ENCODE results near the gene CLUH. TPM values are rescaled to one million over a fixed set of nuclear protein-coding genes. Genes with fewer than 3 reads are reported as not detected.

Gene CLUH
- polyA plus RNA-seq, 2 donors: 65.2 to 85.5 TPM

GRCh38 chr17:2745317-2746037, 33.9 kb upstream of the CLUH start:
- Histone ChIP-seq H3K27ac (ENCODE audit: low read depth in 2 of 2, low read length in 1 of 2) (no peak overlapping the region), H3K27me3 (ENCODE audit: control insufficient read depth in 1 of 2, insufficient read depth in 2 of 2, low read length in 2 of 2) (peaks cover 0 to 15% of the 10 kb centered on the region in 2 donors), H3K36me3 (ENCODE audit: control insufficient read depth in 2 of 2, insufficient read depth in 2 of 2, low read length in 1 of 2) (no peaks in the 10 kb centered on the region), H3K4me1 (ENCODE audit: control insufficient read depth in 2 of 2, insufficient read depth in 2 of 2, low read length in 1 of 2) (peaks cover 0 to 4% of the 10 kb centered on the region in 2 donors), H3K4me3 (ENCODE audit: low read depth in 1 of 2, low read length in 2 of 2) (no peak overlapping the region), H3K9me3 (ENCODE audit: control insufficient read depth in 2 of 2, insufficient read depth in 1 of 2, low read depth in 1 of 2, low read length in 1 of 2) (peaks cover 0 to 5% of the 10 kb centered on the region in 2 donors)
- WGBS, 2 donors: 20 to 23% methylated on average over 11 of the region's 11 CpGs

- Histone ChIP-seq H3K4me1 (ENCODE audit: control insufficient read depth in 2 of 2, insufficient read depth in 2 of 2, low read length in 1 of 2) (no peaks in the 10 kb centered on the region), H3K9me3 (ENCODE audit: control insufficient read depth in 2 of 2, insufficient read depth in 1 of 2, low read depth in 1 of 2, low read length in 1 of 2) (no peaks in the 10 kb centered on the region), H3K36me3 (ENCODE audit: control insufficient read depth in 2 of 2, insufficient read depth in 2 of 2, low read length in 1 of 2) (no peaks in the 10 kb centered on the region), H3K27ac (ENCODE audit: low read depth in 2 of 2, low read length in 1 of 2) (no peak overlapping the region), H3K27me3 (ENCODE audit: control insufficient read depth in 1 of 2, insufficient read depth in 2 of 2, low read length in 2 of 2) (peaks cover 0 to 2% of the 10 kb centered on the region in 2 donors), H3K4me3 (ENCODE audit: low read depth in 1 of 2, low read length in 2 of 2) (no peak overlapping the region)
- WGBS, 2 donors: 85 to 89% methylated on average over 15 of the region's 15 CpGs
Measured at GRCh38 chr17:2737693-2738092, 26.1 kb upstream of the CLUH start.

- Histone ChIP-seq H3K27ac (ENCODE audit: low read depth in 2 of 2, low read length in 1 of 2) (no peak overlapping the region), H3K4me3 (ENCODE audit: low read depth in 1 of 2, low read length in 2 of 2) (no peak overlapping the region), H3K36me3 (ENCODE audit: control insufficient read depth in 2 of 2, insufficient read depth in 2 of 2, low read length in 1 of 2) (no peaks in the 10 kb centered on the region), H3K27me3 (ENCODE audit: control insufficient read depth in 1 of 2, insufficient read depth in 2 of 2, low read length in 2 of 2) (no peaks in the 10 kb centered on the region), H3K9me3 (ENCODE audit: control insufficient read depth in 2 of 2, insufficient read depth in 1 of 2, low read depth in 1 of 2, low read length in 1 of 2) (no peaks in the 10 kb centered on the region), H3K4me1 (ENCODE audit: control insufficient read depth in 2 of 2, insufficient read depth in 2 of 2, low read length in 1 of 2) (no peaks in the 10 kb centered on the region)
- 54 to 70% methylated on average over 3 of the region's 3 CpGs for WGBS, 2 donors
Measured at GRCh38 chr17:2736956-2737355, 25.4 kb upstream of the CLUH start.

GRCh38 chr17:2735896-2736295, 24.3 kb upstream of the CLUH start:
- Histone ChIP-seq H3K4me1 (ENCODE audit: control insufficient read depth in 2 of 2, insufficient read depth in 2 of 2, low read length in 1 of 2) (no peaks in the 10 kb centered on the region), H3K9me3 (ENCODE audit: control insufficient read depth in 2 of 2, insufficient read depth in 1 of 2, low read depth in 1 of 2, low read length in 1 of 2) (no peaks in the 10 kb centered on the region)
- 61 to 76% methylated on average over 5 of the region's 5 CpGs for WGBS, 2 donors

GRCh38 chr17:2734939-2735338, 23.4 kb upstream of the CLUH start:
- Histone ChIP-seq H3K27me3 (ENCODE audit: control insufficient read depth in 1 of 2, insufficient read depth in 2 of 2, low read length in 2 of 2) (no peaks in the 10 kb centered on the region), H3K4me1 (ENCODE audit: control insufficient read depth in 2 of 2, insufficient read depth in 2 of 2, low read length in 1 of 2) (no peaks in the 10 kb centered on the region), H3K27ac (ENCODE audit: low read depth in 2 of 2, low read length in 1 of 2) (no peak overlapping the region), H3K36me3 (ENCODE audit: control insufficient read depth in 2 of 2, insufficient read depth in 2 of 2, low read length in 1 of 2) (no peaks in the 10 kb centered on the region), H3K9me3 (ENCODE audit: control insufficient read depth in 2 of 2, insufficient read depth in 1 of 2, low read depth in 1 of 2, low read length in 1 of 2) (no peaks in the 10 kb centered on the region), H3K4me3 (ENCODE audit: low read depth in 1 of 2, low read length in 2 of 2) (no peak overlapping the region)
- 70 to 78% methylated on average over 10 of the region's 10 CpGs for WGBS, 2 donors

More at GRCh38 chr17:2735896-2736295, 24.3 kb upstream of the CLUH start:
- no peak overlapping the region for H3K27ac ChIP-seq (ENCODE audit: low read depth in 2 of 2, low read length in 1 of 2)
- H3K4me3 ChIP-seq (ENCODE audit: low read depth in 1 of 2, low read length in 2 of 2): no peak overlapping the region
- no peaks in the 10 kb centered on the region for H3K36me3 ChIP-seq (ENCODE audit: control insufficient read depth in 2 of 2, insufficient read depth in 2 of 2, low read length in 1 of 2)
- H3K27me3 ChIP-seq (ENCODE audit: control insufficient read depth in 1 of 2, insufficient read depth in 2 of 2, low read length in 2 of 2): no peaks in the 10 kb centered on the region

- Histone ChIP-seq H3K4me1 (ENCODE audit: control insufficient read depth in 2 of 2, insufficient read depth in 2 of 2, low read length in 1 of 2) (no peaks in the 10 kb centered on the region), H3K9me3 (ENCODE audit: control insufficient read depth in 2 of 2, insufficient read depth in 1 of 2, low read depth in 1 of 2, low read length in 1 of 2) (no peaks in the 10 kb centered on the region), H3K4me3 (ENCODE audit: low read depth in 1 of 2, low read length in 2 of 2) (no peak overlapping the region), H3K36me3 (ENCODE audit: control insufficient read depth in 2 of 2, insufficient read depth in 2 of 2, low read length in 1 of 2) (no peaks in the 10 kb centered on the region), H3K27ac (ENCODE audit: low read depth in 2 of 2, low read length in 1 of 2) (no peak overlapping the region), H3K27me3 (ENCODE audit: control insufficient read depth in 1 of 2, insufficient read depth in 2 of 2, low read length in 2 of 2) (no peaks in the 10 kb centered on the region)
- 80 to 83% methylated on average over 10 of the region's 10 CpGs for WGBS, 2 donors
Measured at GRCh38 chr17:2731807-2732206, 20.2 kb upstream of the CLUH start.

- H3K36me3 ChIP-seq (ENCODE audit: control insufficient read depth in 2 of 2, insufficient read depth in 2 of 2, low read length in 1 of 2): no peaks in the 10 kb centered on the region
- H3K27me3 ChIP-seq (ENCODE audit: control insufficient read depth in 1 of 2, insufficient read depth in 2 of 2, low read length in 2 of 2): no peaks in the 10 kb centered on the region
- no peaks in the 10 kb centered on the region for H3K4me1 ChIP-seq (ENCODE audit: control insufficient read depth in 2 of 2, insufficient read depth in 2 of 2, low read length in 1 of 2)
- no peak overlapping the region for H3K27ac ChIP-seq (ENCODE audit: low read depth in 2 of 2, low read length in 1 of 2)
- no peaks in the 10 kb centered on the region for H3K9me3 ChIP-seq (ENCODE audit: control insufficient read depth in 2 of 2, insufficient read depth in 1 of 2, low read depth in 1 of 2, low read length in 1 of 2)
- H3K4me3 ChIP-seq (ENCODE audit: low read depth in 1 of 2, low read length in 2 of 2): no peak overlapping the region
- 78 to 80% methylated on average over 17 of the region's 17 CpGs for WGBS, 2 donors
Measured at GRCh38 chr17:2730764-2731353, 19.3 kb upstream of the CLUH start.

- H3K4me1 ChIP-seq (ENCODE audit: control insufficient read depth in 2 of 2, insufficient read depth in 2 of 2, low read length in 1 of 2): peaks cover 5 to 6% of the 10 kb centered on the region in 2 donors
- H3K9me3 ChIP-seq (ENCODE audit: control insufficient read depth in 2 of 2, insufficient read depth in 1 of 2, low read depth in 1 of 2, low read length in 1 of 2): no peaks in the 10 kb centered on the region
- peaks cover 0 to 3% of the 10 kb centered on the region in 2 donors for H3K27me3 ChIP-seq (ENCODE audit: control insufficient read depth in 1 of 2, insufficient read depth in 2 of 2, low read length in 2 of 2)
- WGBS, 2 donors: 3% methylated on average over 40 of the region's 40 CpGs
- peak overlapping the region; percentile 34 to 62 for H3K27ac ChIP-seq (ENCODE audit: low read depth in 2 of 2, low read length in 1 of 2)
- no peaks in the 10 kb centered on the region for H3K36me3 ChIP-seq (ENCODE audit: control insufficient read depth in 2 of 2, insufficient read depth in 2 of 2, low read length in 1 of 2)
- H3K4me3 ChIP-seq (ENCODE audit: low read depth in 1 of 2, low read length in 2 of 2): peak overlapping the region; percentile 44 to 47
Measured at GRCh38 chr17:2724784-2725164, 13.2 kb upstream of the CLUH start.

- H3K9me3 ChIP-seq (ENCODE audit: control insufficient read depth in 2 of 2, insufficient read depth in 1 of 2, low read depth in 1 of 2, low read length in 1 of 2): no peaks in the 10 kb centered on the region
- peaks cover 0 to 2% of the 10 kb centered on the region in 2 donors for H3K36me3 ChIP-seq (ENCODE audit: control insufficient read depth in 2 of 2, insufficient read depth in 2 of 2, low read length in 1 of 2)
- H3K4me1 ChIP-seq (ENCODE audit: control insufficient read depth in 2 of 2, insufficient read depth in 2 of 2, low read length in 1 of 2): peaks cover 5 to 11% of the 10 kb centered on the region in 2 donors
- peak overlapping the region; percentile 34 to 62 for H3K27ac ChIP-seq (ENCODE audit: low read depth in 2 of 2, low read length in 1 of 2)
- peak overlapping the region; percentile 44 to 47 for H3K4me3 ChIP-seq (ENCODE audit: low read depth in 1 of 2, low read length in 2 of 2)
- 2 to 5% methylated on average over 58 to 98 of the region's 98 CpGs for WGBS, 2 donors
- peaks cover 0 to 3% of the 10 kb centered on the region in 2 donors for H3K27me3 ChIP-seq (ENCODE audit: control insufficient read depth in 1 of 2, insufficient read depth in 2 of 2, low read length in 2 of 2)
Measured at GRCh38 chr17:2723997-2724783, 12.6 kb upstream of the CLUH start.

All from esophagus (tissue), 2 donors.